HG03469 (cell line): Measurements from ENCODE around the gene NFIB.

Source experiments
- ATAC-seq: cut with Tn5 transposase; IDR thresholded peaks from one replicate; pipeline ENCODE4 v1.9.1; 2021; ENCODE audit warnings: mild to moderate bottlenecking, moderate library complexity, moderate number of reproducible peaks; ENCODE audit not compliant: unreplicated experiment

Gene NFIB

GRCh38 chr9:14084867-14085266, 229.1 kb downstream of the NFIB start:
- ATAC-seq: no peak

- no peak for ATAC-seq
Observed at GRCh38 chr9:14083366-14083765, 230.6 kb downstream of the NFIB start.

- no peak for ATAC-seq
Observed at GRCh38 chr9:14082732-14083131, 231.2 kb downstream of the NFIB start.

GRCh38 chr9:14081745-14082144, 232.2 kb downstream of the NFIB start:
- ATAC-seq: no peak

GRCh38 chr9:14080959-14081542, 232.9 kb downstream of the NFIB start:
- no peak for ATAC-seq

GRCh38 chr9:14079440-14079839, 234.5 kb downstream of the NFIB start:
- ATAC-seq: no peak

- ATAC-seq: no peak
Observed at GRCh38 chr9:14077672-14078071, 236.3 kb downstream of the NFIB start.

GRCh38 chr9:14075218-14075617, 238.7 kb downstream of the NFIB start:
- no peak for ATAC-seq

GRCh38 chr9:14072850-14073249, 241.1 kb downstream of the NFIB start:
- ATAC-seq: no peak

GRCh38 chr9:14071484-14071883, 242.5 kb downstream of the NFIB start:
- ATAC-seq: no peak

GRCh38 chr9:14068690-14069089, 245.3 kb downstream of the NFIB start:
- no peak for ATAC-seq

- no peak for ATAC-seq
Observed at GRCh38 chr9:14066831-14067230, 247.1 kb downstream of the NFIB start.

- no peak for ATAC-seq
Observed at GRCh38 chr9:14066032-14066431, 247.9 kb downstream of the NFIB start.

GRCh38 chr9:14064940-14065339, 249.0 kb downstream of the NFIB start:
- no peak for ATAC-seq

GRCh38 chr9:14063756-14064155, 250.2 kb downstream of the NFIB start:
- no peak for ATAC-seq

GRCh38 chr9:14062586-14063221, 251.2 kb downstream of the NFIB start:
- no peak for ATAC-seq

- ATAC-seq: no peak
Observed at GRCh38 chr9:14061936-14062585, 251.9 kb downstream of the NFIB start.

- ATAC-seq: no peak
Observed at GRCh38 chr9:14058325-14058688, 255.6 kb downstream of the NFIB start.

GRCh38 chr9:14057368-14058324, 256.3 kb downstream of the NFIB start:
- no peak for ATAC-seq

- ATAC-seq: no peak
Observed at GRCh38 chr9:14056316-14056861, 257.6 kb downstream of the NFIB start.

- ATAC-seq: no peak
Observed at GRCh38 chr9:14054096-14054495, 259.8 kb downstream of the NFIB start.
